Hematopoietic multipotent progenitor cell treated with erythropoietin and hydrocortisone succinate and interleukin-3 and kit ligand, for 4 days (in vitro differentiated cells): ENCODE measurements around the gene HIF1AN.

Source experiments
- DNase-seq: peaks from one replicate; pipeline ENCODE4 v3.0.0-alpha.2; 2015

The HIF1AN gene

GRCh38 chr10:100522107-100522801, 13.5 kb upstream of the HIF1AN start:
- no peak for DNase-seq

GRCh38 chr10:100522945-100523344, 12.8 kb upstream of the HIF1AN start:
- no peak for DNase-seq

GRCh38 chr10:100524206-100524605, 11.5 kb upstream of the HIF1AN start:
- no peak for DNase-seq

- no peak for DNase-seq
Observed at GRCh38 chr10:100524638-100525037, 11.1 kb upstream of the HIF1AN start.

DNA sequence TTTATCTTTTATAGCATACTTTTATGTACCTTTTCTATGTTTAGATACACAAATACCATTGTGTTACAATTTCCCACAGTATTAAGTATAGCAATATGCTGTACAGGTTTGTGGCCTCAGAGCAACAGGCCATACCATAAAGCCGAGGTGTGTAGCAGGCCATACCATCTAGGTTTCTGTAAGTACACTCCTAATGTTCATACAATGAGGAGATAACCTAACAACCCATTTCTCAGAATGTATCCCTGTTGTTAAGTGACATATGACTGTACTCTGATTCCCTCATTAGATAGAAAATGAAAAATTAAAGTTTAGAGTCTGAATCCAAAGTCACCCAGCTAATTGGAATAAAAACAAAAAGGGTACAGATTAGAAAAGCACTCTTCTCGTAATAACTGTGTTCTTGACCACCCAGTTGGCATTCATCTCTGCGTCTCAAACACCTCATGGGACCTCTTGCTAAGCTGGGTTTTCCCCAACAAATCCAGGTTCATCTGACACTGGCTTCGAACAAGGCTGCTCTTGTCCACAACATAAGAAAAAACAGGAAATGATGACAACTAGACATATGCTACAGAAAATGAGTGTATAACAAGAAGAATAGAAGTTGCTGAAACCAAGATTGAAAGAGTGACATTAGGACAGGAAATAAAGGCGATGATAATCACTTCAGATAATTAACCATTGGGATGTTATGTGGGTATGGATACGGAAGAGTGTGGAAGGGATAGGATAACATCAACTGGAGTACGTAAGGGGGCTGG, 7.4 kb upstream of the HIF1AN start:
- no peak for DNase-seq

GRCh38 chr10:100528921-100529474, 6.7 kb upstream of the HIF1AN start:
- peak; percentile 39 for DNase-seq

- peak; percentile 94 for DNase-seq
Observed at GRCh38 chr10:100529475-100530298, 6.1 kb upstream of the HIF1AN start, which contains the start of gene NDUFB8. TSS of gene NDUFB8 (minus strand) at chr10:100529871. CDS start at chr10:100529851, 20 bp downstream.

GRCh38 chr10:100531761-100532160, 4.0 kb upstream of the HIF1AN start:
- peak; percentile 33 for DNase-seq

DNA sequence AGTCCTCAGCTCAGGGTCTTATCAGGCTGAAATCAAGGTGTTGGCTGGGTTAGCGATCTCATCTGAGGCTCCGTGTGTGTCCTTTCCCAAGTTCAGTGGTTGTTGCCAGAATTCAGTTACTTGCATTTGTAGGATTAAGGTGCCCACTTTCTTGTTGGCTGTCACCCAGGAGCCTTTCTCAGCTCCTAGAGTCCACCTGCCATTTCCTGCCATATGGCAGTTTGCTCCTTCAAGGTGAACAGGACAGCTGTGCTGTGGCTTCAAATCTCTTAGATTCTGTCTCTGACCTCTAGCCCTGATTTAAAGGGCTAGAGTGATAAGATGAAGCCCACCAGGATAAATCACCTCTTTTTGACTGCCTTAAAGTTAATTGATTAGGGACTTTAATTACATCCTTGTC, 1.0 kb upstream of the HIF1AN start:
- no peak for DNase-seq

- no peak for DNase-seq
Observed at GRCh38 chr10:100535338-100535714, 417 bp upstream of the HIF1AN start.

GRCh38 chr10:100537475-100537874, 1.7 kb downstream of the HIF1AN start:
- DNase-seq: no peak

- no peak for DNase-seq
Observed at GRCh38 chr10:100544950-100545349, 9.2 kb downstream of the HIF1AN start.

DNA sequence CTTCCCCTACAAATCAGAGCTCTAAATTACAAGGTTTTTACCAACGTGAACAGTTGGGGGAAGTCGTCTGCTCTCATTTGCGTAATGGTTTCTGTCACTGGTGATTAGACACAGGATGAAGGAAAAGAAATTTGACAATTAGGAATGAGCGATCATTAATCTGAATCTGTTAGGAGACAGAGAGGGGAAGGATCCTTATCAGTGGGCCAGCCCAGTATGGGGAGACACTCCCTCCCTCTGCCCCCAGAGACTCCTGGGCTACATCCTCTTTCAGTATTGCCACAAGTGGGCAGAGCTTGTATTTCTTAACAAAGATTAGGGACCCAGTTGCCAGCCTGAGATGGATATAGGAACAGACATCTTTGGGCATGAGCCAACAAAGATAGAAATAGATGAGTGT, 15.5 kb downstream of the HIF1AN start:
- DNase-seq: peak; percentile 48

GRCh38 chr10:100551738-100552137, 16.0 kb downstream of the HIF1AN start:
- DNase-seq: no peak

GRCh38 chr10:100553929-100554328, 18.2 kb downstream of the HIF1AN start:
- no peak for DNase-seq

- no peak for DNase-seq
Observed at GRCh38 chr10:100554902-100555301, 19.2 kb downstream of the HIF1AN start.

- no peak for DNase-seq
Observed at GRCh38 chr10:100560248-100560647, 24.5 kb downstream of the HIF1AN start.

DNA sequence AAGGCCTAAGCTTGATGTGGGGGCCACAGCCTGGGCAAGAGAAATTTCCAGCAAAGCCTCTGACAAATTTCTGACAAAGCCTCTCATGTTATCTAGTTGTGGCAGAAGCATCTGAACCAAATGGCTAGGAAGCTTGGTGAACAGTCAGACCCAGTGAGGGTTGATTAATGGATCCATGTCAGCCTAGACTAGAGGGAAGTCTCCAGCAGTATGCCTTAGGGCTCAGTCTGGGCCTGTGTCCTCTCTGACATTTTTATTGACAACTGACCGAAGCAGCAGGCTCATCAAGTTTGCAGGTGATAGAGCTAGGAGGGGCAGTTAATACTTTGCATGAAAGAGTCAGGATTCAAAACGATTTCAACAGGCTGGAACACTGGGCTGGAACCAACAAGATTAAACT, 25.3 kb downstream of the HIF1AN start:
- no peak for DNase-seq

DNA sequence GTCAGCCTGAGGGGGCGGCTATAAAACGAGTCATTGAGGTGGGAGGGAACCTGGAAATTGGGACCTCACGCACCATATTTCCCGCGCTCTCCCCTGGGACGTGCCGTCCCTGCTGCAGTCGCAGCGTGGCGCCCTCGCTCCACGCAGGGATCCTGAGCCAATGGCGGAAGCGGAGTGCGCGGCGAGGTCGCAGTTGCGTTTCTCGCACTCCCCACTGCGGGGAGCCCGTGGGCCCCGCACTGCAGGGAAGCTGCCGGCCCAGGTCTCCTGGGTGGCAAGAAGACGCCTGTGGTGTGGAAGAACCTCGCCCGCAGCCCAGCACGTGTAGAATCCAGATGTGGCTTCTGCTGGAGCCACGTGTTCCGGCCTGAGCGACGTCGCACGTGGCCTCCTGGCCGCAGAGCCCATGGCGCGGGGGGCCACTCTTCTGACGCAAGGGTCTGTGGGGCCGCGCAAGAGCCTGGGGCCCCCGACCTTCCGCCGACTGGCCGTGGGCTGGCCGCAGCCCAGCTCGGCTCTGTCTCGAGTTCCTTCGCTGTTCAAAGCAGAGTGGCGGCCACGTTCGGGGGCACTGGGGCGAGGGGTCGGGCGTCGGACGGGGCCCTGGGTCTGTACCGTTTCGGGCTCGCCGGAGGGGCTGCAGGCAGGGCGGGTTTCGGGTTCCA, 26.4 kb downstream of the HIF1AN start:
- peak; percentile 93 for DNase-seq

GRCh38 chr10:100565206-100565985, 29.7 kb downstream of the HIF1AN start:
- DNase-seq: no peak

GRCh38 chr10:100566561-100566960, 30.8 kb downstream of the HIF1AN start:
- DNase-seq: no peak

DNA sequence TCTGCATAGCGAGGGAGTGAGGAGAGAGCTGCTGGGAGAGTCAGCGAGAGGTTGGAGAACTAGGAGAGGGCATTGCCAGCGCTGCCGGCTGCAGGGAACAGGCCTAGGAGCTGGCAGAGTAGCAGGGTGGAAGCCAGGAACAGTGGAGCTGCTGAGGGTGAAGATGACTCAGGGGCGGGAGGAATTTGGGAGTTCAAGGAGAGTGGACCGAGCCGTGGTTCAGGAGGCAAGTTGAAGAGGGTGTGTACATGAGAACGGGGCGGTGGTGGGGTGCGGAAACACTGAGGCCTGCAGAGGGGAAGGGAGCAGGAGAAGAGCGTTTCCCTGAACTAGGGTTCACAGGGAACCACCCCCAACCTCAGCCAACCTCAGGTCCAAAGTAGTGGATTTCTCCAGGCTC, 31.5 kb downstream of the HIF1AN start:
- no peak for DNase-seq
